ENCODE measurements around the gene DNAJC19.

GRCh38 chr3:181007262-181007661 lies 17.7 kb upstream of the DNAJC19 start:
- TF ChIP-seq CTCF (IDR thresholded peaks at IDR 0.05; ENCODE audit: insufficient read depth, low read length, poor library complexity, severe bottlenecking) (no peak), EZH2phosphoT487 (conservative IDR thresholded peaks at IDR 0.05; ENCODE audit: low read length) (no peak)

Data from SU-DHL-6 (cell line).